ENCODE measurements around the gene PACRG.

The PACRG gene

GRCh38 chr6:163333038-163333437 lies 605.3 kb downstream of the PACRG start:
- DNase-seq (ENCODE audit: low read depth in 3 of 3), result no peak

- no peak for DNase-seq (ENCODE audit: low read depth in 3 of 3)
Observed at GRCh38 chr6:163333701-163334663, 606.2 kb downstream of the PACRG start.

GRCh38 chr6:163335056-163335455 lies 607.3 kb downstream of the PACRG start:
- no peak for DNase-seq (ENCODE audit: low read depth in 3 of 3)

- no peak for DNase-seq (ENCODE audit: low read depth in 3 of 3)
Observed at GRCh38 chr6:163335671-163336545, 608.1 kb downstream of the PACRG start.

DNA sequence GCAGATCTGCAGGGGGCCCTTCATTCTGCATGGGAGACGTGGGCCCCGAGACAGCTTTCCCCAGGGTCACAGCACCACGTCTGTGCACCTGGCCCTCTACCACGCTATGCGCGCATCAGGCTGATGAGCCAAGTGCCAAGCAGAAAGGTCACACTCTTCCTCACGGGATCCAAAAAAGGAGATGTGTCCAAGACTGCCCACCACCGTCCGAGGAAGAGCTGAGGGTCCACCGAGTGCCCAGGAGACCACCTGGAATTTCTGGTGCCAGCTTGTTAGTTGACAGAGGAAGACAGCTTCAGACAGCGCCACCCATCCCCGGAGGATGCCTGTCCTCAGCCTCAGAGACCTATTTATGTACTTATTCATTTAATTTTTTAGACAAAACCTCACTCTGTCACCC lies 609.2 kb downstream of the PACRG start:
- no peak for DNase-seq (ENCODE audit: low read depth in 3 of 3)

DNA sequence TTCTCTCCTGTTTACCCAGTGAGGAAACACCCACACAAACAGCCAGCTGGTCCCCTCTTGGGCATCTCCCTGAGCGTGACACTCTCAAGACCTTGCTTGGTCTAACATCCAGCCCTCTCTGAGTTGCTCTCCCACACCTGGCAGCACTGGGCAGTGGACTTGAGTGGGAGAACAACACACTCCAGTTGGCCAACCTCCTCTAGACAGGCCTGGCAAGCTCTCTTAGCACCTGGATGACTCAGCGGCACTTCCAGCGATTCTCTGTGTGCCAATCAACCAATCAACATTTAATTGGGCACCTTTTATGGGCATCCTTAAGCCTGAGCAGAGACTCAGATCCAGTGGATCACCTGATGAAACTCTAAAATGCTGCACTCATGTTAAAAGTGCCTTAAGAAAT lies 610.2 kb downstream of the PACRG start:
- no peak for DNase-seq (ENCODE audit: low read depth in 3 of 3)

- DNase-seq (ENCODE audit: low read depth in 3 of 3), result no peak
Observed at GRCh38 chr6:163338671-163339405, 611.1 kb downstream of the PACRG start.

GRCh38 chr6:163339466-163339865 lies 611.7 kb downstream of the PACRG start:
- DNase-seq (ENCODE audit: low read depth in 3 of 3), result no peak

DNA sequence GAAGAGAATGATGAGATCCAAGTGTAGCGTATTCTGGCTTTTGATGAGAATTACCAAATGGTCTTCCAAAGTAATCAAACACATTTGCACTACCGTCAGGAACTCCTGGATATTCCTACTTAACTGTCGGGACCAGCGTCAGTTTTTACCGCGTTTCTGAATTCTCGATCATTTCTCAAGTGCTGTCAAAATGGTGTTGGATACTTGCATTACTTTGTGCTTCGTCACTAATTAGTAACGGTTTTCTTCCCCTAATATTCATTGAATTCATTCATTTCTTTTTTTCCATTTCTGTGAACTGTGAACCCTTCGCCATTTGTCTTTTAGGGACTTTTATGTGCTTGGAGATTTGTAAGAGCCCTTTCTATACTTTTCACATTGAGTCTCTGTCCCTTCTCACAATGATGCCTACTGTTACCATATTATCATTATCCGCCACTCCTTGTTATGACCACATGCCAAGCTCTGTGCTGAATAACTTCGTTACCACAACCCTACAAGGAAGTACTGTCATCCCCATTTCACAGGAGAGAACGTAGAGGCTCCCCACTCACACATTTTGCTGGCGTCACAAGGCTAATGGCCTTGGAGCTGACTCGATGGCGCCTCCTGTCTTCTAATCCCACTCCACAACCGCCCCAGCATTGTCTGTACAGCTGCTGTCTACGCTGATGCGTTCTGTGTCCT lies 612.6 kb downstream of the PACRG start:
- DNase-seq (ENCODE audit: low read depth in 3 of 3), result no peak

DNA sequence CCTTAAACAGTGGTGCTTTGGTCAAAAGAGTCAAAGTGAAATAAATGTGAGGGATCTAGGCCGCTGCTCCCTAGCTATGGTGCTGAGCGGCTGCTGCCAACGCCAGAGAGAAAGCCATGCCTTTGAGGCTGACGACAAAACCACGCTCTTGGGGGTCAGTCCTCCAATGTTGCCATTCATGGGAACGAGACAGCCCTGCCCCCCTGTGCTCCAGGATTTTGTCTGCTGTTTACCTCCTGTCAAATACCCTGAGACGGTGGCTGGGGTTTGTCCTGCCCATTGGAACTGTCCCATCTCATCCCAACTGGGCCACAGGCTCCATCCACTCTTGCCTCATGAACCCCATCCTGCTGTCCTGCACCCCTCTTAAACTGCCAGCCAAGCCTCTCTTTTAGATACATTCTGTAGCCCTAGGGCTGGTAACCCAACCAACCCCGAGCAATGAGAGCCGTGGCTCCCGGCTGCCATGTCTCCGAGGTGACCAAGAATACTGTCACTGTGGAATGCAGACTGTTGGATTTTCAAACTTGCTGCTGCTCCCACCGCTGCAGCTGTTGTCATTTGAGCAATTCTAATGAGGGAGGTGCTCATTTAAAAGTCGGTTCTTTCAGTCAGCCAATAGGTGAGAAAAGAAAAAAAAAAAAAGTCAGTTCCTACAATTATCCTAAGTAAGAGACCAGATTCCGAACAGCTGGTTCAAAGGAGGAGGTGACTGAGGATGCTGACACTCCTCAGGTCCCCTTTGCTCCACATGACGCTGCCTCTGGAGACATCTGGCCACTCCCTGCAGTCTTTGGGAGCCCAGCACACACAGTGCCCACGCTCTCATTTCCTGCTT lies 613.7 kb downstream of the PACRG start:
- DNase-seq (ENCODE audit: low read depth in 3 of 3), result no peak

- no peak for DNase-seq (ENCODE audit: low read depth in 3 of 3)
Observed at GRCh38 chr6:163342571-163343539, 615.1 kb downstream of the PACRG start.

DNA sequence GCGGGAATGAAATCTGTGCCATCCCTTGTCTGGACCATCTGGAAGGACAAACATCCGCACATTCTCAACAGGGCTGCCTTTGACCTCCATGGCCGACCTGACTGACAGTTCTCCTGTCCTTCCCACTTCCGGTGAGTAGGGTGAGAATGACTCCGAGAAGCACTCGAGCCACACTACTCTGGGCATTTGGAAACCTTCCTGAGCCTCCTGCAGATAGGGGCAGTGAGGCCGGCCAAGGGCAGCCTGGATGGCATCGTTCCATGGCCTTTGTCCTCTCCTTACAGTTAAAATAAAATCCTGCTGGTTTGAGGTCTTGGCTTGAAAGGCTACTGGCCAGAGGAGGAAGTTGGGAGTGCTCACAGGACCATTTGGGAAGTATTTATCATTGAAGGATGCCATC lies 615.8 kb downstream of the PACRG start:
- DNase-seq (ENCODE audit: low read depth in 3 of 3), result no peak

DNA sequence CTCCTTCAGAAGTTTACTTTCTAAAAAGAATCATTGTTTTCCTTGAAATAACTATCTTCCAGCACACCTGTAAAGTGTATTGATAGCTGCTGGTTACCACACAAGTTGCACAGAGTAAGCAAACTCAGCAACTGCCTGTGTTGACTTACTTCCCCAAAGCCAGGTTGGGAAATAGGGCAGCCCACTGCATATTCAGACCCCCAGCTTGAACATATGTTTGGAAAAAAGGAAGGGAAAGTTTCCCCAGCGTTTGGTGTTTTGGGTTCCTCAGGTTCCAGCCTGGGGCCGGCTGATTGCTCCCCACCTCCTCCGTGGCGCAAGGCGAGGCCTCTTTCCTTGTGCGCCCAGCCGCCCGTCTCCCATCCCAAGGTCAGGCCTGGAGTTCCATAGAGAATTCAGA lies 616.6 kb downstream of the PACRG start:
- no peak for DNase-seq (ENCODE audit: low read depth in 3 of 3)

- no peak for DNase-seq (ENCODE audit: low read depth in 3 of 3)
Observed at GRCh38 chr6:163345931-163346330, 618.2 kb downstream of the PACRG start.

- DNase-seq (ENCODE audit: low read depth in 3 of 3), result no peak
Observed at GRCh38 chr6:163346497-163346961, 618.8 kb downstream of the PACRG start.

GRCh38 chr6:163347021-163347446 lies 619.3 kb downstream of the PACRG start:
- DNase-seq (ENCODE audit: low read depth in 3 of 3), result no peak

DNA sequence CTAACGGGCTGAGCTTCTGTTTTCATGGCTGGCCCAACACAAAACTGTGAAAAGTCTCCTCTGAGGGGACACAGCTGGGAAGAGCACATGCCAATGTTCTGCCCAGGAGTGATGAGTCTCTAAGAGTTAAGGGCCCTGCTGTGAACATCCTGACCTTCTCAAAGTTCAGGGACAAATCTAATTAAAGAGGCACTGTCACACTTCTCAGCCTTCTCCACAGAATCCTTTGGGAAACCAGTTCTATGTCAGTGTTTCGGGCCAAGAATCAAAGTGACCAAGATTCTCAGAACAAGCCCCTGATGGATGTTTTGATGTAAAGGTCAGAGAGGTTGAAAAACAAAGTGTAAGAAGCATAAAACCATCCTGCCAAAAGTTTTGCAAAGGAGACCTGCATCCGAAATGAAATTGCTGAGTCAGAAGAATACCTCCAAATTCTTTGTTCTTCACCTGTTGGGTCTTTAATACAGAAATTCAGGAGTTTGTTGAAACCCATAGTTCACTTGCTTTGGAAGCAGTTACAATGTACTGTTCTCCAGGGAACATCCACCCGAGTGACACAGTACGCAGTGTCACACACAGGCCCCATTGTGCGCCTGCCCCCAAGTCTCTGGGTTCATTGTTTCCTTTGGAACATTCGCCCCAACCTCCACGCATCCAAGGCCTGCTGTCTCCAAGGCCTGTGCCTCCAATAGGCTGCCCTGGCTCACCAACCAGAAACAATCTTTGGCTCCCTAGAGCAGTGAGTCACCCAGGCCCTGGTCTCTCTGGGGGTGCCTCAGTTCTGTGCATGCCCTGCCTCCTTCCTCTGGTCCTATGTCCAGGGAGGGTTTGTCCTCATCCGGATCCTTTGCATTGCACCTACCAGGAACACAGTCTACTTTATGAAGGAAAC lies 621.3 kb downstream of the PACRG start:
- no peak for DNase-seq (ENCODE audit: low read depth in 3 of 3)

DNA sequence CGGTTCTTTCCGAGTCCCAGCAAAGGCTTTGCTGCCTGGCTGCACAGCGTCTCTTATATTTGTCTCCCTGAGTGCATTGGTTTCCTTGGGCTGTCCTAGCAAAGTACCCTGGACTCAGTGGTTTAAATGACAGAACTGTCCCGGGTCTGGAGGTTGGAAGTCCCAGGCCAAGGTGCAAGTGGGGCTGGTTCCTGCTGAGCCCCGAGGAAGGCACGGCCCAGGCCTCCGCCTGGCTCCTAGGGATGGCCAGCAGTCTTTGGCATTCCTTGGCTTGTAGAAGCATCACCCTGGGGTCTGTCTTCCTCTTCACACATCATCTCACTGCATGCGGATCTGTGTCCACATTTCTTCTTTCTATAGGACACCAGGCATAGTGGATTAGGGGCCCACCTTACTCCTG lies 621.9 kb downstream of the PACRG start:
- DNase-seq (ENCODE audit: low read depth in 3 of 3), result no peak

All from stimulated activated CD4-positive, alpha-beta T cell treated with anti-CD3 and anti-CD28 coated beads, TNF-alpha, amount 100 ng/mL, for 4 hours (primary cell).